HAP-1 (cell line): ENCODE measurements around the gene CNTNAP2.
"Not testable (repeated sequence)": the region's sequence is repeated elsewhere in the genome, so short reads cannot be mapped to it uniquely, and the experiment has no call there.

ENCODE experiments used
- DNase-seq, 2 experiments: peaks; one replicate each; pipeline ENCODE4 v3.0.0-alpha.2; 2016 to 2020; ENCODE audit warnings: low spot score in 2 of 2
- H3K27me3 ChIP-seq: fragments of 250-450 bp; sonication (Bioruptor Pico); 2 replicates; pipeline ENCODE4 v1.5.1; 2020; ENCODE audit warnings: low read depth, mild to moderate bottlenecking, moderate library complexity
- H3K36me3 ChIP-seq: fragments of 250-450 bp; sonication (Bioruptor Pico); replicated peaks from 2 replicates; pipeline ENCODE4 v1.5.1; 2020; ENCODE audit warnings: mild to moderate bottlenecking
- H3K4me1 ChIP-seq: fragments of 250-450 bp; sonication (Bioruptor Pico); 2 replicates; pipeline ENCODE4 v1.5.1; 2020; ENCODE audit warnings: mild to moderate bottlenecking
- H3K4me3 ChIP-seq: fragments of 250-450 bp; sonication (Bioruptor Pico); 2 replicates; pipeline ENCODE4 v1.5.1; 2020; ENCODE audit warnings: mild to moderate bottlenecking, moderate library complexity
- H3K9me3 ChIP-seq: fragments of 250-450 bp; sonication (Bioruptor Pico); 2 replicates; pipeline ENCODE4 v1.5.1; 2020; ENCODE audit warnings: mild to moderate bottlenecking, moderate library complexity
- in situ Hi-C: fragments of 300-500 bp; cut with MboI; formaldehyde crosslinking; loops from 3 replicates; pipeline ENCODE4 v1.14.3; 2020; ENCODE audit warnings: low sequenced_read_pairs, inconsistent platforms, mixed read lengths

The CNTNAP2 gene

GRCh38 chr7:148397551-148397950 lies 2280.9 kb downstream of the CNTNAP2 start:
- DNase-seq: no peak
- Histone ChIP-seq H3K36me3 (no peaks in the 10 kb centered on the region), H3K27me3 (peaks cover 8% of the 10 kb centered on the region; the same call in 1 of the 2 replicates), H3K9me3 (no peaks in the 10 kb centered on the region), H3K4me1 (no peaks in the 10 kb centered on the region), H3K4me3 (no peak overlapping the region)
- in situ Hi-C loops: no loop called here

- in situ Hi-C loops: no loop called here
- Histone ChIP-seq H3K4me1 (no peaks in the 10 kb centered on the region), H3K9me3 (no peaks in the 10 kb centered on the region), H3K27me3 (peaks cover 8% of the 10 kb centered on the region; the same call in 1 of the 2 replicates), H3K4me3 (no peak overlapping the region), H3K36me3 (no peaks in the 10 kb centered on the region)
- DNase-seq: no peak
These were observed 2281.4 kb downstream of the CNTNAP2 start for GRCh38 chr7:148397985-148398384.

GRCh38 chr7:148398844-148399365 lies 2282.3 kb downstream of the CNTNAP2 start:
- H3K36me3 ChIP-seq: no peaks in the 10 kb centered on the region
- in situ Hi-C loops: no loop called here
- no peaks in the 10 kb centered on the region for H3K4me1 ChIP-seq
- DNase-seq: no peak
- no peaks in the 10 kb centered on the region for H3K9me3 ChIP-seq
- peaks cover 8% of the 10 kb centered on the region; the same call in 1 of the 2 replicates for H3K27me3 ChIP-seq
- H3K4me3 ChIP-seq: no peak overlapping the region

GRCh38 chr7:148400101-148400500 lies 2283.5 kb downstream of the CNTNAP2 start:
- Histone ChIP-seq H3K9me3 (no peaks in the 10 kb centered on the region), H3K4me1 (no peaks in the 10 kb centered on the region), H3K4me3 (no peak overlapping the region), H3K27me3 (peaks cover 6% of the 10 kb centered on the region; the same call in 1 of the 2 replicates), H3K36me3 (no peaks in the 10 kb centered on the region)
- in situ Hi-C loops: no loop called here
- DNase-seq: no peak

GRCh38 chr7:148402159-148402558 lies 2285.6 kb downstream of the CNTNAP2 start:
- Histone ChIP-seq H3K4me1 (no peaks in the 10 kb centered on the region; the same call in 1 of the 2 replicates), H3K36me3 (no peaks in the 10 kb centered on the region), H3K27me3 (peaks cover 6% of the 10 kb centered on the region; the same call in 1 of the 2 replicates), H3K4me3 (no peak overlapping the region), H3K9me3 (no peaks in the 10 kb centered on the region)
- in situ Hi-C loops: no loop called here
- no peak for DNase-seq

- Histone ChIP-seq H3K4me1 (no peaks in the 10 kb centered on the region; the same call in 1 of the 2 replicates), H3K36me3 (no peaks in the 10 kb centered on the region), H3K4me3 (no peak overlapping the region), H3K9me3 (no peaks in the 10 kb centered on the region), H3K27me3 (peaks cover 6% of the 10 kb centered on the region; the same call in 1 of the 2 replicates)
- in situ Hi-C loops: no loop called here
- DNase-seq: no peak
These were observed 2286.9 kb downstream of the CNTNAP2 start for GRCh38 chr7:148403466-148403993.

- DNase-seq: no peak
- H3K4me3 ChIP-seq: no peak overlapping the region
- H3K27me3 ChIP-seq: 0 out of 2 replicates have a peak, but pooled peaks cover 2% of the 10 kb centered on the region
- in situ Hi-C loops: no loop called here
- H3K9me3 ChIP-seq: no peaks in the 10 kb centered on the region
- no peaks in the 10 kb centered on the region; the same call in 1 of the 2 replicates for H3K4me1 ChIP-seq
- H3K36me3 ChIP-seq: no peaks in the 10 kb centered on the region
These were observed 2291.7 kb downstream of the CNTNAP2 start for GRCh38 chr7:148408307-148408706.

- in situ Hi-C loops: no loop called here
- H3K27me3 ChIP-seq: 0 out of 2 replicates have a peak, but pooled peaks cover 2% of the 10 kb centered on the region
- DNase-seq: no peak
- H3K4me1 ChIP-seq: no peaks in the 10 kb centered on the region; the same call in 1 of the 2 replicates
- H3K4me3 ChIP-seq: no peak overlapping the region
- H3K9me3 ChIP-seq: no peaks in the 10 kb centered on the region
- H3K36me3 ChIP-seq: no peaks in the 10 kb centered on the region
These were observed 2294.3 kb downstream of the CNTNAP2 start for GRCh38 chr7:148410905-148411304.

GRCh38 chr7:148412691-148413090 lies 2296.1 kb downstream of the CNTNAP2 start:
- in situ Hi-C loops: no loop called here
- no peak for DNase-seq
- Histone ChIP-seq H3K36me3 (no peaks in the 10 kb centered on the region), H3K4me1 (no peaks in the 10 kb centered on the region), H3K9me3 (no peaks in the 10 kb centered on the region), H3K4me3 (no peak overlapping the region), H3K27me3 (no peaks in the 10 kb centered on the region)

GRCh38 chr7:148419856-148420832 lies 2303.5 kb downstream of the CNTNAP2 start:
- DNase-seq: no peak
- Histone ChIP-seq H3K9me3 (no peaks in the 10 kb centered on the region), H3K4me1 (no peaks in the 10 kb centered on the region), H3K4me3 (no peak overlapping the region), H3K36me3 (no peaks in the 10 kb centered on the region), H3K27me3 (no peaks in the 10 kb centered on the region)
- in situ Hi-C loops: no loop called here

GRCh38 chr7:148422030-148422429 lies 2305.4 kb downstream of the CNTNAP2 start:
- no peaks in the 10 kb centered on the region for H3K27me3 ChIP-seq
- H3K9me3 ChIP-seq: no peaks in the 10 kb centered on the region
- no peaks in the 10 kb centered on the region for H3K4me1 ChIP-seq
- no peak overlapping the region for H3K4me3 ChIP-seq
- DNase-seq: no peak
- H3K36me3 ChIP-seq: no peaks in the 10 kb centered on the region
- in situ Hi-C loops: no loop called here

GRCh38 chr7:148426393-148426792 lies 2309.8 kb downstream of the CNTNAP2 start:
- H3K27me3 ChIP-seq, H3K36me3 ChIP-seq, H3K4me3 ChIP-seq, H3K4me1 ChIP-seq, DNase-seq, H3K9me3 ChIP-seq, in situ Hi-C loops: not testable (repeated sequence)

- H3K4me1 ChIP-seq, H3K36me3 ChIP-seq, H3K4me3 ChIP-seq, H3K27me3 ChIP-seq, DNase-seq, in situ Hi-C loops, H3K9me3 ChIP-seq: not testable (repeated sequence)
These were observed 2314.1 kb downstream of the CNTNAP2 start for GRCh38 chr7:148430690-148431089.
